NCI-H1417 treated with DMSO at 0.1 percent for 48 hours (cell line): Measurements from ENCODE around the gene IL20RA.
"Not testable (repeated sequence)": the region's sequence is repeated elsewhere in the genome, so short reads cannot be mapped to it uniquely, and the experiment has no call there.

Experiments
- DNase-seq: peaks from one replicate; lab custom pipeline; 2025; lab: John Stamatoyannopoulos, UW

Gene IL20RA, protein sequence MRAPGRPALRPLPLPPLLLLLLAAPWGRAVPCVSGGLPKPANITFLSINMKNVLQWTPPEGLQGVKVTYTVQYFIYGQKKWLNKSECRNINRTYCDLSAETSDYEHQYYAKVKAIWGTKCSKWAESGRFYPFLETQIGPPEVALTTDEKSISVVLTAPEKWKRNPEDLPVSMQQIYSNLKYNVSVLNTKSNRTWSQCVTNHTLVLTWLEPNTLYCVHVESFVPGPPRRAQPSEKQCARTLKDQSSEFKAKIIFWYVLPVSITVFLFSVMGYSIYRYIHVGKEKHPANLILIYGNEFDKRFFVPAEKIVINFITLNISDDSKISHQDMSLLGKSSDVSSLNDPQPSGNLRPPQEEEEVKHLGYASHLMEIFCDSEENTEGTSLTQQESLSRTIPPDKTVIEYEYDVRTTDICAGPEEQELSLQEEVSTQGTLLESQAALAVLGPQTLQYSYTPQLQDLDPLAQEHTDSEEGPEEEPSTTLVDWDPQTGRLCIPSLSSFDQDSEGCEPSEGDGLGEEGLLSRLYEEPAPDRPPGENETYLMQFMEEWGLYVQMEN

DNA sequence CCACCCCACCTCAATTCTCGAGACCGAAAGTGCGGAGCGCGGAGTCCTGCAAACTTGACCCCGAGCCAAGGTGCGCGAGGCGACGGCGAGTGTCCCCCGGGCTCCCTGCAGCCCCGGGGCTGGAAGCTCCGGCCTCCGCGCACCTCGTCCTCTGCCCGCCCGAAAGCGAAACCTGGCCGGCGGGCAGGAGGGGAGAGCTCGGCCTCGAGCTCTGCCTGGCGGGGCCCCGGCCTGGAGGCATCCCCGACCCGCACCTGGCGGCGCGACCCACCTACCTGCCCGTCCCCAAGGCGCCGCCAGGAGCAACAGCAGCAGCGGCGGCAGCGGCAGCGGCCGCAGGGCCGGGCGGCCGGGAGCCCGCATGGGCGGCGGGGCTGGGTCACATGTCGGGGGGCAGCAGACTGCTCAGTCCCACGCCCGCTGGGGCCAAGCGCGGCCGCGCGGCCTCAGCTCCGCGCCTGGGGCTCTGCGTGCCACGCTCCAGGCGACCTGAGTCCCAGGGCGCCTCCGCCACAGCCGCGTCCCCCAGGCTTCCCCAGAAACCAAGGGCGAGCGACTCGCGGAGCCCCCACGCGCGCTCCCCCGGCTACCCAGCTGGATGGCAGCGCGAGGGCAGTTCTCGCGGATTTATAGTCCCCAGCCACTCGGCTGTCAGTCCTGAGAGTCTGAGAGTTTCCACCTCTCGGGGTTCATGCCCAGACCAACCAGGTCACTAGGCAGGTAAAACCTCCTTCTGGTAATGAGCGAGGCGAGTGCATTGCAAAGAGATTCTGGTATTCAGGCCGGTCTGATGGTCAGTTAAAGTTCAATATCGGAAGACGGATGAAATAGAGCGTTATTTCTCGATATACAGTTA is at the start of gene IL20RA:
Gene IL20RA (minus strand): TSS at position 600 of the 856 bp plus-strand sequence. CDS start 237 bp downstream, at position 363.
- DNase-seq, result no peak

DNA sequence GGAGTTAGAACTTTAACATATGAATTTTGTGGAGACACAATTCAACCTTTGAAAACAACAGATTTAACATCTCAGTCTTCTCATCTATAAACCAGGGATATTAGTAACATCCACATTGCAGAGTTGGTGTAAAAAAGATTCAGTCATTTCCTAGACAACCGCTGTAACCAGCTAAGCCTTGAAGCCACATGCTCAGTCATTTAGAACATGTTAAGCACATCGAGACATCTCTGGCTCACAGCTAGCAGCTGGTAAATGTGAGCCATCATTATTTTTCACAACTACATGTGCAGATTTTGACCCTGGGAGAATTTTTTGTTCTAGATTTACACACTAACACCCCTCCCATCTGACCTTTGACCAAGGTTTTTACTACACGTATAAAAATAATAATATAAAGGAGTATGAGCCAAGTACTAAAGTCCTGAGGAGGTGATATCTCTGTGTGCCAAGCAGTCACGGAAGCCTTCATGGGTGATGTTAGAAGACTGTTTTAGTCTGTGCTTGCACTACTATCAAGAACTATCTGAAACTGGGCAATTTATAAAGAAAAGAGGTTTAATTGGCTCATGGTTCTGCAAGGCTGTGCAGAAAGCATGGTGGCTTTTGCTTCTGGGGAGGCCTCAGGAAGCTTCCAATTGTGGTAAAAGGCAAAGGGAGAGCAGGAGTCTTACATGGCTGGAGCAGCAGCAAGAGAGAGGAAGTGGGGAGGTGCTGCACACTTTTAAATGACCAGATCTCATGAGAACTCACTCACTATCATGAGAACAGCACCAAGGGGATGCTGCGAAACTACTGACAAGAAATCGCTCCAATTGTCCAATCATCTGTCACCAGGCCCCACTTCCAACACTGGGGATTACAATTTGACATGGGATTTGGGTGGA is 48.7 kb upstream of the IL20RA start:
- DNase-seq, result no peak

DNA sequence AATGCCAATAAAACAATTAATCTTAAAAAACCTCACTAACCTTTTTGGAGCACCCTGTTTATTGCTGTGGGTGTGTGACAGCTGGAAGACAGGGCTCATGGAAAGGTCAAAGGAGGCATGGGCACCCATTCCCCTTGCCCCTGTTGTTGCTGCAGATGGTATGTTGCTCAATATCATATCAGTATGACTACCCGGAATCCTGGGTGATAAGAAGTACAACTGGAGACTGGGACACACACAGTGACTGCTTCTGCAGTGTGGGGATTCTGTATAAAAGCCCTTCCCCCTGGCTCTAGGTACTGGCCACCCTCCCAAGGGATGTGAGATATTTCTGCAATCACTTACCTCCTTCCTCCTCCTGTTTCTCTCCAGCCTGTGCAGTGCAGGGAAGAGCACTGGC is 47.3 kb upstream of the IL20RA start:
- no peak for DNase-seq

DNA sequence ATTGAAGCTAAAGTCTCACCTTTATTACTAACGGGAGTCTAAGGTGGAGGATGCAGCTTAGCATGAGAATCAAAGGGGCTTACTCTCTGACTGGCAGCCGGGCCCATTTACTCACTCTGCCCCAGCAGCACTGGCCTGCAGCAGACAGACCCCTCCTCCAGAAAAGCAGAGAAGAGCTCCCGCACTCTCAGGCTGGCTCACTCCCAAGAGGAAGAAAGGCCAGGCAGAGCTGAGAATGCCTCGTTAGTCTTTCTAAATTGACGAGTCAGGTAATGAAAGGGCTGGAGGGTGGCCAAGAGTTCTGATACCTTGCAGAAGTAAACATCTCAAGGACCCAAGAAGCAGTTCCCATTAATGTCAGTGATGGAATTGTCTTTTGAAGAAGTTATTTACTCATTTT is 44.5 kb upstream of the IL20RA start:
- no peak for DNase-seq

DNA sequence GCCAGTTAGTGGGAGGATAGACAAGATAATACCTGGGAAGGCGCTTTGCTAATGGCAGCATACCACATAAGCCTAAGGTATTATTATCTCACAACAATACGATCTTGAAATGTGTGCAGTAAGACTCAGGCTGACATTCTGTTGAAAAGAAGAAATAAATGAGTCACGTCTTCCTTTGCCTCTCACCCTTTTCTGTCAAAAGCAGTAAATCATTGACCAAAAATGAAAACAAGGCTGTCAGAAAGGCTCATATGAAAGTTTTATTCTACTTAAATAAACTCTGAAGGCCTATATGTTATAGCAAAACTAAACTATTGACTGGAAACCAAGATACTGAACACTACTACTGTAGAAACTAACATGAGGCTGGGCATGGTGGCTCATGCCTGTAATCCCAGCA is 43.1 kb upstream of the IL20RA start:
- DNase-seq, result no peak

DNA sequence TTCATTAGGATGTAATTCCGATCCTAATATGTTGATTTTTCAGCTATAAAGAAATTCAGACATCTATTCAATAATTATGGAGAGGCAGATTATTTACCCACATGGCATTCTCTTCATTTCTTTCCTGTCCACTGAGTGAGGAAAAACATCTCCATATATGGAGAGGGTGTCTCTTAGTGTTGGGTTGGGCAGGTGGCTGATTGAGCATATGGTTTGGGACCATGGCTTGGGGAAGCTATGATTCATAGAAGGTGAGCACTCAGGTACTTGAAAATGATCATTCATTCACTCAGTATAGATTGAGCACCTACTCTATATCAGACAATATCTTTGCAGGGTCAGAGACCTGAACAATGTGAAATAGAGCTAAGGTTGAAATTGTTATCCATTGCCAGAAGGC is 41.3 kb upstream of the IL20RA start:
- no peak for DNase-seq

DNA sequence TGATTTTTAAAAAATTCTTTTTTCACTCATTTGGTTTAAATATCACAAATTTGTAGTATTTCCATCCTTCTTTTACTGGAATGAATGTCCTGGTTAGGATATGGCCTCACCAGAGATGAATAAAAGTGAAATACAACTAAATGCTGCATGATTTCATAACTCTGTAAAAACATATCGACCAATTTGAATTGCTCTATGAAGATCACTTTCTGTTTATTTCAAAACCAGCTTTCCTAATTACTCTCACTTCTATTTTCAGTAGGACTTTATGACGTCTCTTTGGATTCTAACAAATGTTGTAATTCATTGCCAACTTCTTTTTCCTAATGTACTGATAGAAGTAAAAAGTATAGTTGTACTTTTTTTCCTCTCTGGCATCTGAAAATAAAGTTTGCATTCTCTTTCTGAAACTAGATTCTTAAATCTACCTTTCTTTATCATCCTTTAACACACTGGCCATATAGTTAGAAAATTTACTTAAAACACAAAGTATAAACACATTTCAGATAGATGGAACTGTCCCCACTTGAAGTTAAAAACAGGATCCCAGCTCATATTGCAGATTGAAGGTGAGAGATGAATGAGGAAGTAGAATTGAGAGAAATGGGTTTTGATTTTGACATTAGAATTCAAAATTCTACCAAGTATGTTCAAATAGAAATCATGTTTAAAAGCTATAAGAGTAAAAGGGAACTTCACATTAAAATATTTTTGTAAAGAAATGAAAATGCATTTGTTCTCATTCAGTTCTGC is 40.3 kb upstream of the IL20RA start:
- DNase-seq, result no peak

DNA sequence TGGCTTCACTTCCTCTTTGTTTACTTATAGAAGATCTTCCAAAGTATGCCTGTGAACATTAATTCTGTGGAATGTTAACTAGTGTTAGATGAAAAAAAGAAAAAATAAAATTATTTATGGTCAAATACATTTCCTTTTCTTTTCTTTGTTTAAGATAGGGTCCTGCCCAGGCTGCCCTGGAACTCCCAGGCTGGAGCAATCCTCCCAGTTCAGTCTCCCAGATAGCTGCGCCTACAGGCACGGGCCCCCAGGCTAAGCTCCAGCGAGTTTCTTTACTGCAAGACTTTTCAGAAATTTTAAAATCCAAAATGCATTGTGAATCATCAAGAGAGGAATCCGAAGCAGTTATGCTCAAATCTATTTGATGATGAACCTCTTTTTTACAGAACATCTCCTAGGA is 39.3 kb upstream of the IL20RA start:
- DNase-seq, result no peak

DNA sequence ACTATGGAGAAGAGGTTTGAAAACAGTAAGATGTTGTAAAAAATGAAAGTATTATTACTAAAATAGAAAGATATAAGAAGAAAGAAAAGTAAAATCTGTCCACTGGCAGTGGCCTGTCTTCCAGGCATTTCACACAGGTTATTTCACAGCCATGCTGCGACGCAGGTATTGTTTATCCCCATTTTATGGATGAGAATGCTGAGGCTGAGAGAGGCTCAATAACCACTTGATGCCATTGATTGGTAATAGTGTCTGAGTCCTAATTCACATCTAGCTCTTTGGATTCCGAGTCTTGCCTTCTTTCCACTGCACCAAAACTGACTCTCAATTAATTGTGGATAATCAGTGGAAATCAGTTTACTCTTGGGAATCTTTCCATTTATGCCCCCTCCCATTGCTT is 37.2 kb upstream of the IL20RA start:
- no peak for DNase-seq

DNA sequence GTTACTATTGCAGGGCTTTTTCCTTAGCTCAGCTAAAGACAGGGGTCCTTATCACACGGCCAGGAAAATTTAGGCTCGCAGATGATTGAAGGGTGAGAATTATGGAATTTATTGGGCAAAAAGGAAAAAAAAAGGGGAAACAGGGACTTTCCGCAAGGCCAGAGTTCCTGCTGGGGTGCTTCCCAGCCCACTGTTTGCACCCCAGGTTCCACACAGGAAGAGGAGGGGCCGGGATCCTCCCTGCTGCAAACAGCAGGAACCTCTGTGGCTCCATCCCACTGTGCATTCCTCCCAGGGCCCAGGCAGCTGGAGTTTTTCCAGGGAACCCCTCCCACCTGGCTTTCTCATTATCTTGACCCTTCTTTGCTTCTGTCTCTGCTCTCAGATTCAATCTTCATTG is 35.9 kb upstream of the IL20RA start:
- DNase-seq, result no peak

DNA sequence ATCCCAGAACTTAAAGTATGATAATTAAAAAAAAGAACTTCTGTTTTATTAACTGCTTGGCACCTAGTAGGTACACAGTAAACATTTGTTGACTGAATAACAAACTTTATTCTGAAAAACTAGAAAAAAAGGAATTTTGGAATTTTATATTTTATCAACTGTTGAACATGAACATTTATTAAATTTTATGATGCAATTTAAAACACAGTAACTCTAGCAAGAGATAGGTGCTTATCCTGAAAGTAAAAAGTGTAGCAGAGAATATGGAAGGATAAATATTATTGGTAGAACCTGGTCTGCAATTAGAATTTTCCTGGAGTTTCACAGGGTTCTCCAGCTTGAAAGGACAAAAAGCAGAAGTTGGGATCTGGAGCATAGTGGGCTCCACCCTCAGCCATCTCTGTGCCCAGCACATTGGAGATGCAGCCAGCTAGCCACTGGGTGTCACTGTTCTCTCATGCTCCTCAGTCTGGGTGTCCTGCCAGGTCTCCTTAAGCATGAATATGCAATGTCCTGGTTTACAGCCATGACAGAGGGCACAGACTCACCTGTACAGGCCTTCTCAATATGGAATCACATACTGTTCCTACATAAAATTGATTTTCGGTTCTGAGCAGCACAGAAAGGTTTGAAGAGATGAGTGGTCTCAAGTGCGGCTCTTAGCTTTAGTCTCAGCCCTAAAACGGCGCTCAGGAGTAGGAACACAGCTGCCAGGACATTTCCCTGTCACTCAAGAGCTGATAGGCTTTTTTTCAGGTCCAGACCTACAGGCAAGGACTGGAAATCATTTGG is 31.7 kb upstream of the IL20RA start:
- peak; percentile 11 for DNase-seq

DNA sequence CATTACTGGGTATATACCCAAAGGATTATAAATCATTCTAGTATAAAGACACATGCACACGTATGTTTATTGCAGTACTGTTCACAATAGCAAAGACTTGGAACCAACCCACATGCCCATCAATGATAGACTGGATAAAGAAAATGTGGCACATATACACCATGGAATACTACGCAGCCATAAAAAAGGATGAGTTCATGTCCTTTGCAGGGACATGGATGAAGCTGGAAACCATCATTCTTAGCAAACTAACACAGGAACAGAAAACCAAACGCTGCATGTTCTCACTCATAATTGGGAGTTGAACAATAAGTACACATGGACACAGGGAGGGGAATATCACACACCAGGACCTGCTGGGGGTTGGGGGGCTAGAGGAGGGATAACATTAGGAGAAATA is 31.0 kb upstream of the IL20RA start:
- not testable (repeated sequence) for DNase-seq

DNA sequence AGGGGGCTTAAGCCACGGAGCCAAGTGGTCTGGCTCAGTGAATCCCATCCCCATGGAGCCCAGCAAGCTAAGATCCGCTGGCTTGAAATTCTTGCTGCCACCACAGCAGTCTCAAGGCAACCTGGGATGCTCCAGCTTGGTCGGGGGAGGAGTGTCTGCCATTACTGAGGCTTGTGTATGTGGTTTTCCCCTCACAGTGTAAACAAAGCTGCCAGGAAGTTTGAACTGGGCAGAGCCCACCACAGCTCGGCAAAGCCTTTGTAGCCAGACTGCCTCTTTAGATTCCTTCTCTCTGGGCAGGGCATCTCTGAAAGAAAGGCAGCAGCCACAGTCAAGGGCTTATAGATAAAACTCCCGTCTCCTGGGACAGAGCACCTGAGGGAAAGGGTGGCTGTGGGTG is 25.5 kb upstream of the IL20RA start:
- no peak for DNase-seq

DNA sequence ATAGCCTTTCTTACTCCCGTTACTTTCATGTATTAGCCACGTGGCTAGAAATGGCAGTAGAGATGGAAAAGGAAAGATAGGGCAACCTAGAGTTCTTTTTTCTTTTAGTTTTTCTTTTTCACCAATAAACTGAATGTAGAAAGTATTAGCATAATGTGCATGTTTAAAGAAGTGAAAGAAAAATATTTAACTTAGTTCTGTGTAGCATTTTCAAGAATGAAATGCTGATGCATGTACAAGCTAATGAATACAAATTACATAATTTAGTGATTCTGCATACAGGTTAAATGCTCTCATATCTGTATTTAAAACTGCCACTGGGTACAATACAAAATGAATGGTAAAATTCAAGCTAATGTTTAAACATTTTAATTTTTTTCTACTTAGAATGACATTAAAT is 22.6 kb upstream of the IL20RA start:
- DNase-seq, result no peak

DNA sequence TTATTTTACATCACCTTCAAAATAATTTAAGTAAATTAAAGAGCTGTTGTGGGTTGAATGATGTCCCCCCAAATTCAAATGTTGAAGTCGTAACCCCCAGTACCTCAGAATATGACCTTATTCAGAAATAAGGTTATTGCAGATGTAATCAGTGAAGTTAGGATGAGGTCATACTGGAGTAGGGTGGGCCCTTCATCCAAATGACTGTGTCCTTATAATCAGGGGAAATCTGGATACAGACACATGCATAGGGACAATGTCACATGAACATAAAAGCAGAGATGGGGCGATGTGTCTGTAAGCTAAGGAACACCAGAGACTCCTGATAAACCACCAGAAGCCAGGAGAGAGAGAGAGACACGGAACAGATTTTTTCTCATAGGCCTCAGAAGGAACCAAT is 13.3 kb upstream of the IL20RA start:
- DNase-seq, result no peak

DNA sequence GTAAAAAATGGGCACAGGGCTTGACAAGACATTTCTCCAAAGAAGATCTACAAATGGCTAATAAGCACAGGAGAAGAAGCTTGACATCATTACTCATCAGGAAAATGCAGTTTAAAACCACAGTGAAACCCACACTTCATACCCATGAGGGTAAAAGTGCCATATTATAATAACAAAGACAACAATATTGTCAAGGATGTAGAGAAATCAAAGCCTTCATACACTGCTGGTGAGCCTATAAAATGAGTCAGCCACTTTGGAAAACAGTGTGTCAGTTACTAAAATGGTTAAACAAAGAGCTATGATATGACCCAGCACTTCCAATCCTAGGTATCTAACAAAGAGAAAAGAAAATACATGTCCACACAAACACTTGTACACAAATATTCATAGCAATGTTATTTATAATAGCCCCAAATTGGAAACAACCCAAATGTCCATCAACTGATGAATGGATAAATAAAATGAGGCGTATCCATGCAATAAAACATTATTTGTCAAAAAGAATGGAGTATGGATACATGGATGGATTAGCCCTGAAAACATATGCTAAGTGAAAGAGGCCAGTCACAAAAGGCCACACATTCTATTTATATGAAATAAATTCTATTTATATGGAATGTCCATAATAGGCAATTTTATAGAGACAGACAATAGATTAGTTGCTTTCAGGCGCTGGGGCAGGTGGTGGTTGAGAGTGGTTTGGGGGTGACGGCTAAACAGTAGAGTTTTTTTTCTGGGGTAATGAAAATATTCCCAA is 11.5 kb upstream of the IL20RA start:
- no peak for DNase-seq

DNA sequence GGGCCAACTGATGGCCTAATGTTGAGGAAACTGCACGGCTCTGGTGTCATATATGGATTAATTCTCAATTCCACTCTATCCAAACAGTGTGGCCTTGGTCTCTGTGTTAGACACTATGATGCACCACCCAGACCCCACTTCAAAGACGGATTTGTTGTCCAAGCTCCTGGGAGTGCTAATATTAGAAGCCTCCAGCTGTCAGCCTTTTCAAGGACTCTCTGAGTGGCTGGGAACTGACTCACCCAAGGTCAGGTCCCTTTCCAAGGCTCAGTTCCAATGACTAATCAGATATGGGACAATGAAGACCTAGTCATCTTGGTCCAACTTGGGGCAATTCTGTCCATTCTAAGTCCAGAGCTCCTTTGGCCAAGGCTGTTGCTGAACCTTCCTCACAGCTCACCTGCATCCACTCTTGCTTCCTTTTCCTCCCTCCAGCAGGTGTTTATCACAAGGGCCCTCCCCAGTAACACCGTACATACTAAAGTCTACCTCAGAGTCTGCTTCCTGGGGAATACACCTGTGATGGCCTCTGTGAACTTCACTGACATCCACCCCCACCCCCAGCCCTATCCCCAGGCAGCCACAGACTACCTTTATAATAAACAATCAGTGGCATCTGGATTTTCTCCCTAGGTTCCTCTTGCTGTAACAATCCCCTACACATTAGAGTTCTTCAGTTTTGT is 7.2 kb upstream of the IL20RA start:
- DNase-seq, result no peak

DNA sequence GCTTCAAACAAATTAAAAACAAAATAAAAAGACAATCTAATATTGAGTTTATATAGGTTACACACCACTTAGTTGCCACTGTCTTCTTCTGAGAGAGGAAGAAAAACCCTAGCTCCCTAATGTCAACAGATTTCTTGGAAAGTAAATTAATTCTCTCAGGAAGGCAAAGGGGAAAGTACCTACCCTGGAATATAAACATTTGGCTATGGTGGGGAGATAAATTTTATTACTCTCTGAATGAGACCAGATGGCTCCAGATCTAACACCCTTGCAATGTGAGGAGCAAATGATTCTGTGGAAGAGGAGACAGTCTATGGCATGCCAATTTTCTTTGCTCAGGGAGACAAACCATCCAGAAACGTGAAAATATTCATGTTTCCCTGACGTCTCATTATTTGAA is 4.3 kb upstream of the IL20RA start:
- no peak for DNase-seq

DNA sequence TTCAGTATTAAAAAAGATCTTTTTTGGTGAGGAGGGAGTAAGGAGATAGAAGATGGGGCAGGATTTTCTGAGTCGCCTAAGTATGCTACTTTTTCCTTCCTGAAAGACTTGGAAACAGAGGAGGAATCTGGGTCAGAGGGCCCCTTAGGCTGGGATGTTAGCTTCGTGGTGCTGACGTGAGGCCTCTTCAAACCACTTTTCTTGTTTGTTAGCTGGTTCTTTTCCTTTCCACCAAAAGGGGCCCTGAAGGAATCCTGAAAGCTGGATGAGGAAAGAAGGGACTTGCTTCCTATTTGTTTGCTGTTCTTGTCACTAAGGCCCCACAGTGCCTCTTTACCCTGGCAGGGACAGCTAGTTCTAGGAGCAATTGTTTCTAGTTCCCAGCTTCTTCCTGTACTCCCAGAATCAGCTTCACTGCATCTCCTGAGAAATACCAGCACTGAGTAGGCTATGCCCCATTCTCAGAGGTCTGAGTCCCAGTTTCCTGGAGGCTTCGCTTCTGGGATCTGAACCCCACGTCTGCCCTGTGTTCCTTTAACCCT is 2.2 kb upstream of the IL20RA start:
- no peak for DNase-seq
